ENCODE measurements around the gene TBP.

Gene TBP

GRCh38 chr6:170542031-170542719, 12.0 kb upstream of the TBP start:
- Histone ChIP-seq H3K36me3 (peaks cover 93% of the 10 kb centered on the region), H3K27me3 (ENCODE audit: insufficient read depth, low read depth, severe bottlenecking) (no peaks in the 10 kb centered on the region), H3K9me3 (ENCODE audit: severe bottlenecking) (no peaks in the 10 kb centered on the region), H3K27ac (no peak overlapping the region), H3K4me3 (ENCODE audit: low read depth, low read length) (no peak overlapping the region)
- TF ChIP-seq CTCF (IDR thresholded peaks at IDR 0.05; ENCODE audit: low read depth, low read length) = no peak
- DNase-seq = no peak

GRCh38 chr6:170545405-170545804, 8.8 kb upstream of the TBP start:
- Histone ChIP-seq H3K9me3 (ENCODE audit: severe bottlenecking) (no peaks in the 10 kb centered on the region), H3K4me3 (ENCODE audit: low read depth, low read length) (no peak overlapping the region), H3K27me3 (ENCODE audit: insufficient read depth, low read depth, severe bottlenecking) (no peaks in the 10 kb centered on the region), H3K27ac (no peak overlapping the region), H3K36me3 (peaks cover 98% of the 10 kb centered on the region)
- no peak for TF ChIP-seq CTCF (IDR thresholded peaks at IDR 0.05; ENCODE audit: low read depth, low read length)
- DNase-seq = no peak

GRCh38 chr6:170552765-170553533, 1.2 kb upstream of the TBP start, which contains the start of gene PSMB1:
Gene PSMB1 (minus strand): TSS chr6:170553307. CDS start chr6:170553242, 65 bp downstream.
- peak; percentile 92 for DNase-seq
- no peak for TF ChIP-seq CTCF (IDR thresholded peaks at IDR 0.05; ENCODE audit: low read depth, low read length)
- Histone ChIP-seq H3K9me3 (ENCODE audit: severe bottlenecking) (no peaks in the 10 kb centered on the region), H3K36me3 (peaks cover 34% of the 10 kb centered on the region), H3K4me3 (ENCODE audit: low read depth, low read length) (peak within 1 kb of the TSS; percentile 98), H3K27ac (peak within 1 kb of the TSS; percentile 94), H3K27me3 (ENCODE audit: insufficient read depth, low read depth, severe bottlenecking) (no peaks in the 10 kb centered on the region)

GRCh38 chr6:170553534-170554012, 596 bp upstream of the TBP start:
- TF ChIP-seq CTCF (IDR thresholded peaks at IDR 0.05; ENCODE audit: low read depth, low read length) = no peak
- no peak for DNase-seq
- Histone ChIP-seq H3K9me3 (ENCODE audit: severe bottlenecking) (no peaks in the 10 kb centered on the region), H3K27ac (peak overlapping the region; percentile 18), H3K36me3 (peaks cover 32% of the 10 kb centered on the region), H3K27me3 (ENCODE audit: insufficient read depth, low read depth, severe bottlenecking) (no peaks in the 10 kb centered on the region), H3K4me3 (ENCODE audit: low read depth, low read length) (peak overlapping the region; percentile 98)

GRCh38 chr6:170554796-170555137, 598 bp downstream of the TBP start:
- peak overlapping the region; percentile 98 for H3K4me3 ChIP-seq (ENCODE audit: low read depth, low read length)
- no peaks in the 10 kb centered on the region for H3K27me3 ChIP-seq (ENCODE audit: insufficient read depth, low read depth, severe bottlenecking)
- no peak for DNase-seq
- TF ChIP-seq CTCF (IDR thresholded peaks at IDR 0.05; ENCODE audit: low read depth, low read length) = no peak
- peaks cover 32% of the 10 kb centered on the region for H3K36me3 ChIP-seq
- H3K9me3 ChIP-seq (ENCODE audit: severe bottlenecking) = no peaks in the 10 kb centered on the region
- peak overlapping the region; percentile 81 for H3K27ac ChIP-seq

Data from WERI-Rb-1 (cell line).